Subcutaneous adipose tissue (tissue), 4 donors: ENCODE data around the gene OR5T3. TPM values are rescaled to one million over a fixed set of nuclear protein-coding genes. Genes with fewer than 3 reads are reported as not detected.

ENCODE experiments used
- total RNA-seq, 4 donors: library from RNA; depleted of rRNA; stranded (reverse); fragments of >200 nt; gene quantifications; one replicate each; pipeline ENCODE4 v1.1.0, GENCODE V29; 2016
- TF ChIP-seq, protein P1 (sequence below): fragments of 450-650 bp; IDR thresholded peaks from one replicate; pipeline ENCODE4 v1.5.1; 2016; ENCODE audit warnings: low read depth, mild to moderate bottlenecking, control low read depth, antibody characterized with exemption, moderate library complexity

Gene OR5T3
- total RNA-seq, 4 donors from 2014 or later: not detected

GRCh38 chr11:56296898-56297297 is 44.8 kb downstream of the OR5T3 start:
- TF ChIP-seq, protein P1, sequence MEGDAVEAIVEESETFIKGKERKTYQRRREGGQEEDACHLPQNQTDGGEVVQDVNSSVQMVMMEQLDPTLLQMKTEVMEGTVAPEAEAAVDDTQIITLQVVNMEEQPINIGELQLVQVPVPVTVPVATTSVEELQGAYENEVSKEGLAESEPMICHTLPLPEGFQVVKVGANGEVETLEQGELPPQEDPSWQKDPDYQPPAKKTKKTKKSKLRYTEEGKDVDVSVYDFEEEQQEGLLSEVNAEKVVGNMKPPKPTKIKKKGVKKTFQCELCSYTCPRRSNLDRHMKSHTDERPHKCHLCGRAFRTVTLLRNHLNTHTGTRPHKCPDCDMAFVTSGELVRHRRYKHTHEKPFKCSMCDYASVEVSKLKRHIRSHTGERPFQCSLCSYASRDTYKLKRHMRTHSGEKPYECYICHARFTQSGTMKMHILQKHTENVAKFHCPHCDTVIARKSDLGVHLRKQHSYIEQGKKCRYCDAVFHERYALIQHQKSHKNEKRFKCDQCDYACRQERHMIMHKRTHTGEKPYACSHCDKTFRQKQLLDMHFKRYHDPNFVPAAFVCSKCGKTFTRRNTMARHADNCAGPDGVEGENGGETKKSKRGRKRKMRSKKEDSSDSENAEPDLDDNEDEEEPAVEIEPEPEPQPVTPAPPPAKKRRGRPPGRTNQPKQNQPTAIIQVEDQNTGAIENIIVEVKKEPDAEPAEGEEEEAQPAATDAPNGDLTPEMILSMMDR: no peak

Other genes with a start within 250 kb of the OR5T3 start
- gene OR5AS1, start 224.6 kb upstream of the OR5T3 start, total RNA-seq: not detected
- gene OR8I2, start 158.9 kb upstream of the OR5T3 start, total RNA-seq: not detected
- gene OR8H2, start 148.6 kb upstream of the OR5T3 start, total RNA-seq: not detected
- not detected for gene OR8H3, start 129.9 kb upstream of the OR5T3 start, total RNA-seq
- gene OR8J3, start 112.1 kb upstream of the OR5T3 start, total RNA-seq: not detected
- gene OR8K5, start 91.9 kb upstream of the OR5T3 start, total RNA-seq: not detected
- not detected for gene OR5J2, start 75.6 kb upstream of the OR5T3 start, total RNA-seq
- gene OR5T2, start 18.0 kb upstream of the OR5T3 start, total RNA-seq: not detected
- gene OR5T1, start 21.9 kb downstream of the OR5T3 start, total RNA-seq: not detected
- not detected for gene OR8H1, start 40.0 kb downstream of the OR5T3 start, total RNA-seq
- gene OR8K3, start 62.9 kb downstream of the OR5T3 start, total RNA-seq: not detected
- gene OR8K1, start 93.8 kb downstream of the OR5T3 start, total RNA-seq: not detected
- not detected for gene OR8J1, start 102.0 kb downstream of the OR5T3 start, total RNA-seq
- not detected for gene OR8U1, start 123.4 kb downstream of the OR5T3 start, total RNA-seq
- gene OR5AL1, start 160.4 kb downstream of the OR5T3 start, total RNA-seq: not detected
- gene OR5M3, start 221.1 kb downstream of the OR5T3 start, total RNA-seq: not detected
- gene OR5M8, start 239.1 kb downstream of the OR5T3 start, total RNA-seq: not detected